ENCODE data around the gene KRTAP10-8. TPM values are rescaled to one million over a fixed set of nuclear protein-coding genes. Genes with fewer than 3 reads are reported as not detected.

Gene KRTAP10-8
- total RNA-seq, 2 experiments from 2014 or later, result not detected

Other genes with a start within 250 kb of the KRTAP10-8 start
- gene LRRC3, start 156.6 kb upstream of the KRTAP10-8 start, total RNA-seq, result under 1 TPM; 0.39 to 0.68 TPM
- not detected for gene KRTAP10-1, start 71.9 kb upstream of the KRTAP10-8 start, total RNA-seq
- gene KRTAP10-2, start 60.6 kb upstream of the KRTAP10-8 start, total RNA-seq, result not detected
- not detected for gene KRTAP10-3, start 53.3 kb upstream of the KRTAP10-8 start, total RNA-seq
- gene KRTAP10-4, start 38.4 kb upstream of the KRTAP10-8 start, total RNA-seq, result not detected
- gene KRTAP10-5, start 31.5 kb upstream of the KRTAP10-8 start, total RNA-seq, result not detected
- gene KRTAP10-6, start 19.6 kb upstream of the KRTAP10-8 start, total RNA-seq, result not detected
- gene KRTAP10-7, start 11.5 kb upstream of the KRTAP10-8 start, total RNA-seq, result not detected
- gene KRTAP10-9, start 15.0 kb downstream of the KRTAP10-8 start, total RNA-seq, result not detected
- gene KRTAP10-10, start 25.3 kb downstream of the KRTAP10-8 start, total RNA-seq, result not detected
- gene KRTAP10-11, start 34.3 kb downstream of the KRTAP10-8 start, total RNA-seq, result not detected
- not detected for gene KRTAP12-4, start 42.6 kb downstream of the KRTAP10-8 start, total RNA-seq
- gene KRTAP12-3, start 45.9 kb downstream of the KRTAP10-8 start, total RNA-seq, result 1 to 10 TPM in 1 of 2 experiments, not detected in 1; 1.3 TPM
- not detected for gene KRTAP12-2, start 54.8 kb downstream of the KRTAP10-8 start, total RNA-seq
- gene KRTAP12-1, start 70.1 kb downstream of the KRTAP10-8 start, total RNA-seq, result not detected
- not detected for gene KRTAP10-12, start 85.1 kb downstream of the KRTAP10-8 start, total RNA-seq
- gene TSPEAR, start 99.5 kb downstream of the KRTAP10-8 start, total RNA-seq, result not detected
- gene UBE2G2, start 189.7 kb downstream of the KRTAP10-8 start, total RNA-seq, result 10 to 100 TPM; 88.8 to 89.1 TPM
- gene SUMO3, start 206.0 kb downstream of the KRTAP10-8 start, total RNA-seq, result 10 to 100 TPM; 84.7 to 87.3 TPM